ENCODE data around the gene GAP43. TPM values are rescaled to one million over a fixed set of nuclear protein-coding genes. Genes with fewer than 3 reads are reported as not detected.

The GAP43 gene
- total and polyA plus RNA-seq, 2 donors (not counting 1 experiment from before 2014, with no cell fraction given) = 0.17 to 2.1 TPM

DNA sequence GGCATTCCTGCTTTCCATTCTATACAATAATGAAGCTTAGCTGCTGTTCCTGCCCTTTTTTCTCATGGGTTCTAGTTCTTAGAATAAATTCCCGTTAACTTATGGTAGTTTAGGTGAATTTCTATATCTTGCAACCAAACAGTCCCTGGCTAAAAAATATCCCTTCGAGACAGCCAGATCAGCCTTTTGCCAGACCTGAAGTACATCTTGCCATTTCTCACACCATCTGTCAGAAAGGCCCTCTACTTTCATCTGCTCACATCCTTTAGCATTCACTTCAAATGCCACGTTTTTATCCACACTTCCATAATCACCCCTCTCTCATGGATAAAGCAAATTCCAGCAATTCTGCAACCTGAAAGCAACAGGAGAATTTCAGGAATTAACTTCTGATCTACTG lies 145.4 kb downstream of the GAP43 start:
- TF ChIP-seq, protein P1, sequence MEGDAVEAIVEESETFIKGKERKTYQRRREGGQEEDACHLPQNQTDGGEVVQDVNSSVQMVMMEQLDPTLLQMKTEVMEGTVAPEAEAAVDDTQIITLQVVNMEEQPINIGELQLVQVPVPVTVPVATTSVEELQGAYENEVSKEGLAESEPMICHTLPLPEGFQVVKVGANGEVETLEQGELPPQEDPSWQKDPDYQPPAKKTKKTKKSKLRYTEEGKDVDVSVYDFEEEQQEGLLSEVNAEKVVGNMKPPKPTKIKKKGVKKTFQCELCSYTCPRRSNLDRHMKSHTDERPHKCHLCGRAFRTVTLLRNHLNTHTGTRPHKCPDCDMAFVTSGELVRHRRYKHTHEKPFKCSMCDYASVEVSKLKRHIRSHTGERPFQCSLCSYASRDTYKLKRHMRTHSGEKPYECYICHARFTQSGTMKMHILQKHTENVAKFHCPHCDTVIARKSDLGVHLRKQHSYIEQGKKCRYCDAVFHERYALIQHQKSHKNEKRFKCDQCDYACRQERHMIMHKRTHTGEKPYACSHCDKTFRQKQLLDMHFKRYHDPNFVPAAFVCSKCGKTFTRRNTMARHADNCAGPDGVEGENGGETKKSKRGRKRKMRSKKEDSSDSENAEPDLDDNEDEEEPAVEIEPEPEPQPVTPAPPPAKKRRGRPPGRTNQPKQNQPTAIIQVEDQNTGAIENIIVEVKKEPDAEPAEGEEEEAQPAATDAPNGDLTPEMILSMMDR (conservative IDR thresholded peaks at IDR 0.05 in 1 of 2, IDR thresholded peaks at IDR 0.05 in 1 of 2; ENCODE audit: low read depth in 1 of 2, low read length in 2 of 2) = no peak
- no peak for TF ChIP-seq EZH2 (IDR thresholded peaks at IDR 0.05; ENCODE audit: low read length, missing control alignments)

More for the DNA sequence above, 145.4 kb downstream of the GAP43 start:
- no peak overlapping the region for H3K27ac ChIP-seq (ENCODE audit: insufficient read depth, low read length)
- DNase-seq (ENCODE audit: low read depth in 2 of 2) = no peak
- H3K27me3 ChIP-seq (ENCODE audit: control insufficient read depth, insufficient read depth, low read length) = no peaks in the 10 kb centered on the region
- no peak overlapping the region for H3K9ac ChIP-seq (ENCODE audit: insufficient read depth, low read length)
- H3K79me2 ChIP-seq (ENCODE audit: control insufficient read depth, insufficient read depth, low read length) = no peaks in the 10 kb centered on the region
- H3K4me1 ChIP-seq (ENCODE audit: control insufficient read depth, extremely low read depth, insufficient read depth, low read length) = peaks cover 4% of the 10 kb centered on the region
- no peaks in the 10 kb centered on the region for H4K20me1 ChIP-seq (ENCODE audit: control insufficient read depth, extremely low read depth, insufficient read depth, low read length)
- H3K9me3 ChIP-seq (ENCODE audit: control insufficient read depth, insufficient read depth, low read depth, low read length) = no peaks in the 10 kb centered on the region
- no peak overlapping the region for H3K4me2 ChIP-seq (ENCODE audit: extremely low read depth, insufficient read depth, low read length)
- H3K4me3 ChIP-seq (replicated peaks in 1 of 4; ENCODE audit: control extremely low read depth in 1 of 4, insufficient read depth in 1 of 4, low read depth in 3 of 4, low read length in 4 of 4) = no peak overlapping the region
- no peaks in the 10 kb centered on the region for H3K36me3 ChIP-seq (ENCODE audit: control insufficient read depth, insufficient read depth, low read length)
- no peak overlapping the region for H2AFZ ChIP-seq (ENCODE audit: low read length)

Data from fibroblast of lung (primary cell).